Measurements from ENCODE around the gene APOBR.
"Not testable (repeated sequence)": the region's sequence is repeated elsewhere in the genome, so short reads cannot be mapped to it uniquely, and the experiment has no call there.

The APOBR gene

GRCh38 chr16:28540346-28540745, 45.9 kb downstream of the APOBR start:
- Histone ChIP-seq H3K27ac (no peak overlapping the region), H3K79me2 (ENCODE audit: insufficient read depth, low read depth) (no peaks in the 10 kb centered on the region), H2AFZ (ENCODE audit: low read depth) (no peak overlapping the region), H3K9ac (no peak overlapping the region), H4K20me1 (ENCODE audit: insufficient read depth) (no peaks in the 10 kb centered on the region), H3K27me3 (ENCODE audit: insufficient read depth, low read depth) (no peaks in the 10 kb centered on the region), H3K4me2 (no peak overlapping the region), H3K4me3 (IDR thresholded peaks at IDR 0.05; ENCODE audit: insufficient read depth, low read depth, low read length) (no peak overlapping the region), H3K4me1 (ENCODE audit: low read depth, poor library complexity, severe bottlenecking) (peaks cover 12% of the 10 kb centered on the region), H3K36me3 (ENCODE audit: insufficient read depth) (no peaks in the 10 kb centered on the region)
- no peak for TF ChIP-seq CTCF (conservative IDR thresholded peaks at IDR 0.05; ENCODE audit: low read depth, low read length)

GRCh38 chr16:28542646-28543045, 48.2 kb downstream of the APOBR start:
- Histone ChIP-seq H3K4me3 (IDR thresholded peaks at IDR 0.05; ENCODE audit: insufficient read depth, low read depth, low read length) (no peak overlapping the region), H3K27me3 (ENCODE audit: insufficient read depth, low read depth) (no peaks in the 10 kb centered on the region), H4K20me1 (ENCODE audit: insufficient read depth) (no peaks in the 10 kb centered on the region), H2AFZ (ENCODE audit: low read depth) (peak overlapping the region; percentile 23; the same call in 1 of the 2 replicates), H3K4me1 (ENCODE audit: low read depth, poor library complexity, severe bottlenecking) (peaks cover 12% of the 10 kb centered on the region), H3K27ac (no peak overlapping the region), H3K79me2 (ENCODE audit: insufficient read depth, low read depth) (no peaks in the 10 kb centered on the region), H3K36me3 (ENCODE audit: insufficient read depth) (no peaks in the 10 kb centered on the region), H3K4me2 (peak overlapping the region; percentile 26; the same call in 1 of the 2 replicates), H3K9ac (no peak overlapping the region)
- TF ChIP-seq CTCF (conservative IDR thresholded peaks at IDR 0.05; ENCODE audit: low read depth, low read length) = no peak

GRCh38 chr16:28543072-28543471, 48.6 kb downstream of the APOBR start:
- Histone ChIP-seq H3K36me3 (ENCODE audit: insufficient read depth) (no peaks in the 10 kb centered on the region), H4K20me1 (ENCODE audit: insufficient read depth) (no peaks in the 10 kb centered on the region), H3K27ac (no peak overlapping the region), H3K4me1 (ENCODE audit: low read depth, poor library complexity, severe bottlenecking) (peaks cover 12% of the 10 kb centered on the region), H2AFZ (ENCODE audit: low read depth) (peak overlapping the region; percentile 23; the same call in 1 of the 2 replicates), H3K4me2 (peak overlapping the region; percentile 26; the same call in 1 of the 2 replicates), H3K9ac (no peak overlapping the region), H3K27me3 (ENCODE audit: insufficient read depth, low read depth) (no peaks in the 10 kb centered on the region), H3K79me2 (ENCODE audit: insufficient read depth, low read depth) (no peaks in the 10 kb centered on the region), H3K4me3 (IDR thresholded peaks at IDR 0.05; ENCODE audit: insufficient read depth, low read depth, low read length) (no peak overlapping the region)
- TF ChIP-seq CTCF (conservative IDR thresholded peaks at IDR 0.05; ENCODE audit: low read depth, low read length) = no peak

GRCh38 chr16:28544998-28545397, 50.6 kb downstream of the APOBR start:
- H3K9ac ChIP-seq = no peak overlapping the region
- no peak overlapping the region for H3K4me2 ChIP-seq
- no peak overlapping the region for H2AFZ ChIP-seq (ENCODE audit: low read depth)
- H3K27ac ChIP-seq = no peak overlapping the region
- no peaks in the 10 kb centered on the region for H4K20me1 ChIP-seq (ENCODE audit: insufficient read depth)
- TF ChIP-seq CTCF (conservative IDR thresholded peaks at IDR 0.05; ENCODE audit: low read depth, low read length) = no peak
- H3K4me1 ChIP-seq (ENCODE audit: low read depth, poor library complexity, severe bottlenecking) = peaks cover 15% of the 10 kb centered on the region
- H3K27me3 ChIP-seq (ENCODE audit: insufficient read depth, low read depth) = no peaks in the 10 kb centered on the region
- no peak overlapping the region for H3K4me3 ChIP-seq (IDR thresholded peaks at IDR 0.05; ENCODE audit: insufficient read depth, low read depth, low read length)
- no peaks in the 10 kb centered on the region for H3K36me3 ChIP-seq (ENCODE audit: insufficient read depth)
- no peaks in the 10 kb centered on the region for H3K79me2 ChIP-seq (ENCODE audit: insufficient read depth, low read depth)

- H3K27ac ChIP-seq; H3K79me2 ChIP-seq (ENCODE audit: insufficient read depth, low read depth); H4K20me1 ChIP-seq (ENCODE audit: insufficient read depth); H2AFZ ChIP-seq (ENCODE audit: low read depth); H3K36me3 ChIP-seq (ENCODE audit: insufficient read depth); H3K4me2 ChIP-seq; H3K4me3 ChIP-seq (IDR thresholded peaks at IDR 0.05; ENCODE audit: insufficient read depth, low read depth, low read length); H3K27me3 ChIP-seq (ENCODE audit: insufficient read depth, low read depth); H3K9ac ChIP-seq: not testable (repeated sequence)
- peaks cover 15% of the 10 kb centered on the region for H3K4me1 ChIP-seq (ENCODE audit: low read depth, poor library complexity, severe bottlenecking)
Observed at GRCh38 chr16:28545964-28546363, 51.5 kb downstream of the APOBR start.
